Stimulated activated CD8-positive, alpha-beta memory T cell treated with anti-CD3 and anti-CD28 coated beads, Interleukin-7, amount 100 ng/mL, for 1 hour (primary cell): ENCODE results near the gene ARHGAP22.

Source experiments
- DNase-seq, 2 donors: peaks; one replicate each; pipeline ENCODE4 v3.0.0-alpha.2; 2020; ENCODE audit warnings: low read depth in 2 of 2

The ARHGAP22 gene

DNA sequence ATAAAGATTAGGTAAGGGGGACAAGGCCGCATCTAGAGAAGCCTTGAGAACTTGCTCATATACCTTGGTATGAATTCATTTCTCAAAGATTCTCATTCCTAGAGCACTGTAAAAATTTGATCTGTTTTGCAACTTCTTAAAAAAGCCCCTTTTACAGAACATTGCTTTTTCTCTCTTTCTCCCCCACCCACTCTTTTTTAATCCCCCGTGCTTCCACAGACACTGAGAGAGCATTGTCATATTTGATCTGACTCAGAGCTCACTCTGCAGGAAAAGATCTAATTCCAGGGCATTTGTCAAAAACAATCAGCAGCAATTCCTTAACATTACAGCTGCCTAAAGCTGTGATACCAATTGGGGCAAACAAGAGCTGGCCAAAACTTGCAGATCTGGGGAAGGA, 92.0 kb downstream of the ARHGAP22 start:
- DNase-seq: no peak

DNA sequence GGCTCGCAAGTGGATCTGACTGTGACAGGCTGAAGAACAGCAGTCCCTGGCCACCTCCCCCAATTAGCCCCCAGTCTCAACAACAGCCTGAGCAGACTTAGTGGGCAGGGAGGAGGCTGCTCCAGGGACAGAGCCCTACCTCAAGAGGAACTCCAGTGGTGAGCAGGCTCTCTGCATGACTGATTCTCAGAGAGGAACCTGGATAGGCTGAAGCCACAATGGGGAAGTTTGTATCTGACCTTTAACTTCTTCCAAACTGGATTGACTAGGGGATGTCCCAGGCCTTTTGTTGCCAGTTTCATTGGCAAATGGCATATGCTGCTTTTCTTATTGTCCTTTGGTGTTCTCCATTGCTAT, 93.0 kb downstream of the ARHGAP22 start:
- DNase-seq: no peak

DNA sequence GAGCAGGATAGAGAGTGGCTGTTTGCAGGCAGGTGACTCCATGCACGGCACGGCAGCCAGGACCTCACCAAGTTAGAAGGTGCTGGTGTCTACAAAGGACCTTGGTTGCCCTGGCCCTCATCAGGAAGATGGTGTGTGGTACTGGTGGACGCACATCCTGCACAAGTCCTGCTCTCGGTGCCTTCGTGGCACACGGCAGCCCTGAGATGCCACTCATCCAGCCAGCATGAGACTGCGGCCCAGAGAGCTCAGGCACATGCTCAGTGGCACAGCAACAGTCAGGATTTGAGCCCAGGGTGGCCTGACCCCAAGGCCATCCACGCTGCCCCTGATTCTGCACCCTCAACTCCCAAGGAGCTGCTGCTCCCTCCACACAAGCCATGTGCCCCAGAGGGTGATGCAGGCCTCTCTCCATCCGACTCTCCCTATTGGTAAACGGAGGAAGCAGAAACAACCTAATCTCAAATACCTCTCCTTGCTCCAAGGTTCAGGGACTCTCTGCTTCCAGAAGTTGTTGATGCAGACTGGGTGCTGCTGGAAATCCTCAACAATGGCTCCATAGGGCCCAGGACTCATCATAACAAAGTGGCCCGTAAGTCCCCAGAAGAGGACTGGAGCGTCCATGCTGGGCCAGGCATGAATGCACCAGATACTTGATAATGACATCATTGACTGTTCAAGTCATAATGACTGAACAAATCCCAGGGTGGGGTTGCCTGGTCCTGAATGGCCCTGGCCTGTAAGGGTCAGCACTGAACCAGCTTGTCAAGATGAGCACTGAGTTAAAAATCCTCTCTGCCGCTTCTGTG, 93.6 kb downstream of the ARHGAP22 start:
- no peak for DNase-seq

DNA sequence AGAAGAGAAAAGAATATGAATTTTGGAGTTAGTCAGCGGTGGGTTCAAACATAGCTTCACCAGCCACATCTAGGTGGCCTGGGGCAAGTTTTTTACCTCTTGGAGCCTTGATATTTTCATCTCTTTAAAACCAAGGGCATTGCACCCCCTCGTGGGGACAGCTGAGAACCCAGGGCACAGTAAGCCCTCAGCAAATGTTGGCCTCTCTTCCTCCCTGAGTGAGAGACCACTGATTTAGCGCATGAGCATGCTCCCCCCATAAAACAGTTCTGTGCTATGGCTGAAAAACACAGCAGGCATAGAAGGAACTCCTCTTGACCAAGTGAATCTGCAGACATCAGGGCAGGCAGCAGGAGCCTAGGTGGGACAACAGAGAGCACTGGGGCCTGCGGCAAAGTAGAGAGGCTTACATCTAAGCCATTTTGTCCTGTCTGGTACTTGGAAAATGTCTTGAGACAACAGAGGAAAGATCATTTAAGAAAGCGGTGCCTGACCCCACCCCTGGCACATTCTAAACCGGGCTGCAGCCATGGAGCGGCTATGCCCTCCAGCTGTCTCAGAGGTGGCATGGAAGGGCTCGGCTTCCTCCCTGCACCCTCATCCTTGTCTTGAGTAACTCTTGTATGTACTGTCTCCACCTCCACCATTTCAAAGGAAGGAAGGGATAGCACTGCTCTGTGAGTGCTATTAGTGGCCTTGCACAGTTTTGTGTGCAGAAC, 94.7 kb downstream of the ARHGAP22 start:
- no peak for DNase-seq

DNA sequence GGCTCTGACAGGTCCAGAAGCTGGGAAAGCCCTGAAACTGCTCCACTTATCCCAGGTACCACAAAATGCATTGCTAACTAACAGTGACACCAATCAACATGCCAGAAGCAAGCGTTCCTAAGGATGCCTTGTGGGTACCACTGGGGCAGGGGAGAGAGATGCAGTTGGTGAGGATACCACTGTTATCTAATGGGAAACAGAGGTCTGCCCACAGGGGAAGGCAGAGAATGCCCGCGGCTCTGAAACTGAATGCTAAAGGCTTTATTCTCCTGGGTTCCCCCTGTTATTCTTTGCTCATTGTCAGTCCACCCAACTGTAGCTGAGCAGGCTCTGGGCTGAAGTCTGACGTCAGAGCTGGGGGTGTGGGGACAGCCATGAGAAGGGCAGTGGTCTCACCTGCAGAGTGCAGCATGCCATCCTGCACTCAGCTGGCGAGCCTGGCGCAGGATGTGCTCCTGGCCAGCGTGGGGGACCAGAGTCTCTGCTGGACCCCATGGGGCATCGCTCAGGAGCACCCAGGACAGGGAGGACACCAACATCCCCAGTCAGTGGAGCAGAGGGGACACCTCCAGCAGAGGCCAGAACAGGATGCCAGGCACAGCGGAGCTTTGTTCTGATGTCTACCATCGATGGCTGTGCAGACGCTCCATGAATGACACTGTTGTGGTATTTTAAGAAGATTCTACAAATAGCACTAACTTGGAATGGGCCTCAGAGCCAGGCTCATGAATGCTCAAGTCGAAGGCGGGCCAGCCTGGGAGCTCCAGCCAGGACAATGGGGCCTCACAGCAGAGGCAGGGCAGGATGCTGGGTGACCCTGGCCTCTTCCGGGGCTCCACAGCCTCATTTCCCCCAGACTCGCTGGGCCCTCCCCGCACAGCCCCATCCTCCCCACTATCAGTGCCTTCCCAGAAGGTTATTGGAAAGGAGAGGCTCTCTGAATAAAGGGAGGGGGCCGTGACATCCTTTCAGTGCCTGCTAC, 95.8 kb downstream of the ARHGAP22 start:
- no peak for DNase-seq

DNA sequence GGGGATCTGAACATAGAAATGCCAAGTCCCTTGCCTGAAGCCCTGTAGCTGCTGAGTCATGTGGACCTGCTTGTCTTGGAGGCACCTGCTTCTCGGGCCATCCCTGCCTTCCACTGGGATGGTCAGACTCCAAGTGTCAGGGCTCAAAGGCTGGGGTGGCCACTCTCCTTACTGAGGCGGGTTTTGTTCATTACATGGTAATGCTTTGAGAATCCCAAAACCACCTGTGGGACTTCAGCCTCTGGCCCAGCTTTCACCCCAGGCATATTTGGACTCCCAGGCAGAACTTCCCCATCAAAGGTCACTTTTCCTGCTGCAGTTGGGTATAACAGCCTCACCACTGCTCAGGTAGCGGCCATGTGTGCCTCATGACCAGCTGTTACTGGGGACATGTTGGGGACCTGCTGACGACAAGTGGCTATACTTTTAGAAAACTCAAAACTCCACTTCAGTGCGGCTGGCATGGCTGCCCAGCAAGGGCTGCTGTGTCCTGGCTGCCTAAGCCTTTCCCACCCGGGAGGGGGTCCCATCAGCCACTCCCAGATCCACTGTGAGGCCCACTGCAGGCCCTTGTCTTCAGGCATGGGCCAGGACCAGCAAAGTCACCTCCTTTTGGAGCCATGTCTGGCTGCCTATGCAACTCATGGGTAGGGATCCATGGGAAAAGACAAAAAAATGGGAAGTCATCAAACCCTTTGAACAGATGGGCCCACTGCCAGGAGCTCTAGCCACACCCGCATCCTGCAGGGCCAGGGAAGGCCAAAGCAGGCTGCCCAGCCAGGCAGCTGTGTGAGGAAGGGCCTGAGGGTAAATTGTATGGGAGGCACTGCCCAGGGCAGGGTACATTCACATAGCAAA, 96.7 kb downstream of the ARHGAP22 start:
- no peak for DNase-seq

DNA sequence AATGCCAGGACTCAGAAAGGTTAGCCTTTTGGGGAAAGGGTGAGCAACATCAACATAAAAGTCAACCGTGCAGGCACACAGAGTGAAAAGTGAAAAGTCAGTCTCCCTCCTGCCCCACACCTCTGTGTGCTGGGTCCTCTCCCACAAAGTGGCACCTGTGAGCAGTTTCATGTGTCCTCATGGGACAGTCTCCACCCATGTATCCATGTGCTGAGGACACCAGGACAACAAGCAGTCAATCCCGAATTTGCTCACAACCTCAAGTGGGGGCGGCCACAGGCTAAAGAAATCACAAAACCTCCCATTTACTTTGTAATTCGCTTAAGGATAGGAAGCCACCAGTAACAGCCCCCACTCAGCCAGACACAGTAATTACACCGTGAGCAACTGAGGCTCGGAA, 97.4 kb downstream of the ARHGAP22 start:
- DNase-seq: no peak

DNA sequence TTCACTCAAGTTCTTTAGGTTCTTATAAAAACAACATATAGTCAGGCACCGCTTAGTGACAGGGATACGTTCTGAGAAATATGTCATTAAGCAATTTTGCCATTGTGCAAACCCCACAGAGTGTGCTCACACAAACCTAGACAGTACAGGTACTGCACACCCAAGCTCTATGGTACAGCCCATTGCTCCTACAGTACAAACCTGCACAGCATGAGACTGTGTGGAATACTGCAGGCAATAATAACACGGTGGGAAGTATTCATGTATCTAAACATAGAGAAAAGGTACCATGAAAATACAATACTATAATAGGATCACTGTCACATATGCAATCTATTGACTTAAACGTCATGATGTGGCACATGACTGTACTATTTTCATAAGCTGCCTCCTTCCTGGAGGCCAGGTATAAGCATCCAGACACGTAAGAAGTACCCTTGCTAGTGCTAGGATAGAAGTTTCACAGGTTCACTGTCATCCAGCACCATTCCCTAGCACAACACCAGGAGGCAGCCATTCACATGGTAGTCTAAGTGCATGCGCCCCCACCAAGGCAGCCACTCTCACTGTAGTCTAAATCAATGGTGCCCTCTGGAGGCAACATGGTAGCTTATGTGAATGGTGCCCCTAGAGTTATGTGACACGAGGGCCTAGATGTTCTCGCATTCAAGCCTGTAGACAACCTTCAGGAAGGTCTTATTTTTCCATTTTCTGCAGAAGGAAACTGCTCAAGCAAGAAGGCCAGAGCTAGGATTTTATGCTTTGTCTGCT, 98.5 kb downstream of the ARHGAP22 start:
- no peak for DNase-seq

DNA sequence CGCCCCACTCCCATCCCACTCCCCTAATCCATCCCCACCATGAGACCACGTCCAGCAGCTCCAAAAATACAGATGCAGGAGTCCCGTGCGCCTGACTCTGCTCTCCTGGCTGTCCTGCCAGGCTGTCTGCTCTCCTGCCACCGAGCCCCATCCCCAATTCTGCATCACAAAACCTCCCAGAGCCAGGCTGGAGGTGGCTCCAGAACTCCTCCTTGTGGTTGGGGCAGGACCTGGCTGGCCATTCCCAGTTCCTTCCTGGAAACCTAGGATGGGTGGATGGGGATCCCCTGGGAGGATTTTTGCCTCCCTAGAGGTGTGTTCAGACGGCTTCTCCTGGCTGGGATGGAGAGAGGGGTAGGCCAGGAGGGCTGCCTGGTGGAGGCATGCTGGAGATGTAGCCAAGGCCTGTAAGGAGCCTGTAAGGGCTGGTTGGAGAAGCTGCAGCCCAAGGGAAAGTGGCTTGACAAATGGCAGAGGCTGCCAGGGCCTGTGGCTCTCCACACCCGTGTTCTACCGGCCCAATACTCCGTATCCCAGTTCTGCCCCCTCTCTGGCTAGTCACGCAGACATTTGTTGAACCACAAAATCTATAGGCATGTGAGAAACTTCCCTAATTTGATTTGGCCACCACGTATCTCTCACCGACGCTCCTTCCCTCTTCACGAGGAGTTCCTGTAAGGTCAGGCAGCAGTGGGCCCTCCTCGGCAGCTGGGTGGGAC, 99.3 kb downstream of the ARHGAP22 start:
- no peak for DNase-seq

DNA sequence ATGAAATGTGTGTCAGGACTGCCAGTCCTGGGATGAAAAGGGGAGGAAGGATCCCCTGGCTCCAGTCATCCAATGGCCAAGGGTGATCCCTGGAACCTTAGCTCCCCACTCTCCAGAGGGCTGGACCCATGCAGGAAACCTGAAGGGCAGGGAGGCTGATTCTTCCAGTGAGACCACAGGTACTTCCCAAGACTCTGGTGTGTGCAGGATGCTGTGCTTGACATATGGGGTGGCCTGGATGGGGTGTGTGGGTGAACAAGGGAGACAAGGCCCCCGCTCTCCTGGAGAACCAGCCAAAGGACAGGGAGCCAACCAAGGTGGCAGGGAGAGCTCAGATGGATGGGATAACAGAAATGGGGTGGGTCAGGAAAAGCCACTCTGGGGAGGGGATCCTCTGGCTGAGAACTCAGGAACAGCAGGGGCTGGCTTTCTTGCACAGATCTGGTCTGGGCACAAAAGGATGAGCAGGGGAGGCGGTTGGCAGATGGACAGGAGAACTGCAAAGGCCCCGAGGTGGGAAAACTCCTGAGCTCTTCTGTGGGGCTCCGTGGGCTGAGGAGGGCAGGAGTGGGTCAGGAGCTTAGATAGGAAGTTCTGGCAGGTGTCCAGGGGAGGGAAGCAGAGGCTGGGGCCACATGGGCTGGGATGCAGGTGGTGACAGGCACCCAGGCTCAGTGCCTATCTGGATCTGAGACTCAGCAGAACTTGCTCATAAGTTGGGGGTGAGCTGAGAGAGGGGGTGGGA, 100.6 kb downstream of the ARHGAP22 start:
- DNase-seq: no peak

DNA sequence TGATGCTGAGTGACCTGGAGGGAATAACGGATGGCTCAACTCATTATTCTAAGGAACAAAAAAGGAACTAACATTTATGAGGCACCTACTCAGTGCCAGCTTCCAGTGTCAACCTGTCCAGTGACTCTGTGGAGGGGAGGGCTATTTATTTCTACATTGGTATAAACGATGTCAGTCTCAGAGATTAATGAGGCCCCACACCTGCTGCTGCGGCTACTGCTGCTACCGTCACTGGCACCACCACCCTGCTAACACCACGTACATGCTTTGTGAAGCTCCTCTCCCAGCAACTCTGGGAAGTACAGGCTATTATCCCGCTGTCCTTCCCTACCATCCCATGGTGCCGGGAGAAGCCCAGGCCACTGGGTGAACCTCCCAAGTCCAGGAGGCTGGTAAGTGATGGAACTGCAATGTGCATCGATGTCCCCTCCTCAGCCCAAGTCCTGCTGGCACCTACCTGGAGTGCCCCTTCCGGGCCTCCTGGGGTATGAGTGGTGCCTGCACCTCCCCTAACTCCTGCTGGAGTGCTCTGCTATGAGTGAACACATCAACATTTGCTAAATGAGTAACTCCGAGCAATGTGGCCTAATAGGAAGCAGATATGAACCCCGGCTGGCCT, 101.5 kb downstream of the ARHGAP22 start:
- DNase-seq: no peak

DNA sequence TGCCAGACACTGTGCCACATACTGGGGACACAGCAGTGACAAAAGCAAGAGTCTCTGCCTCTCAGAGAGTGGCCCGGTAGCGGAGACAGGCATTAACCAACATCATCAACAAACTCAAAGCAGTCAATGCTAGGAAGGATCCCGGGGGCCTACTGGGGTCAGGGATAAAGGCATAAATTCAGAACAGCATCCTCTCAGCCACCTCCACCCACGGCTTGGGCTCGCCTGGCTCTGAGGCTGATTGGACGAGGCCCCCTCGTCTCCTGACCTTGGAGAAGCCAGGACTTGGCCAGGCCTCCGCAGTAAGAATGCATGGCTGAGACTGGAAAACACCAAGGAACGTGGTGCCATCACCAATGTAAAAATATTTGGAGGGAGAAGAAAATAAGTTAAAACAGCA, 102.1 kb downstream of the ARHGAP22 start:
- DNase-seq: no peak

DNA sequence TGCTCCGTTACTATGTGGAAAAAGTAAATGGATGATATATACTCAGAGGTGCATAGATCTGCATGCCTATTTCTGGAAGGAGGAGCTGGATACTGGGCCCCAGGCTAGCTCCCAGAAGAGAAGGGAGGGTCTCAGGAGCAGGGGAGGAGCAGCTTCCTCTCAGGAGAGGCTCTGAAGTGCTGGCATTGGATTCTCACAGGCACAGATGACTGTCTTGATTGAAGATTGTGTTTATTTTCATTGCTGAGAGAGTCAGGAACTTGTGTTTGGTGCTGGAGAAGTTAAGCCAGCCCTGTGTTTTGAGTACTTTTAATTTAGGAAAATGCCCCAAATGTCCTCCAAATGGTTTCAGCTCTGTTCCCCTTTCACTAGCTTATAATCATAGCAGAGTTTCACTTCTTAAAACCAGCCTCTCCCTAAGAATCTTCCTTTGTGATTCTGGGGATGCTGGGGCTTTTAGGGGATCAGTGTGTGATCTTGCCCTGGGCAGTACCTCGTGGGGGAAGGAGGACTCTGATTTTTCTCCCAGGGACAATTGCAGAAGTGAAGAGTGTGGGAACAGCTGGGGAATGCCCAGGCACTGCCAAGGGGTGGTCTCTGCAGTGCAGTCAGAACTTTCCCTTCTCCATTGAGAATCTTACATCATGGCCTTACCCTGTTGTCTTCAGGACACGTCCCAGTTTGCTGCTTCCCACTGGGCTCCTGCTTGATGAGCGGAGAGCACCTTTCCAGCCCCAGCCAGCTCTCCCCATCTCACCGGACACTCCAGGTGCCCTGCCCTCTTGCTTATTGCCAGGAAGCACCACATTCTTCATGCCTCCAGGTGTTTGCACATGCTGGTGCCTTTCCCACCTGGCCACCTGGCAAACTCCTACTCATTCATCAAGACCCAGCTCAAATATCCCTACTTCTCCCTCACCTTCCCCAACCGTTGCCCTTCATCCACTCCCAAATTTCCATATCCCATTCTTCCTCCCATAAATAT, 102.8 kb downstream of the ARHGAP22 start:
- DNase-seq: no peak

DNA sequence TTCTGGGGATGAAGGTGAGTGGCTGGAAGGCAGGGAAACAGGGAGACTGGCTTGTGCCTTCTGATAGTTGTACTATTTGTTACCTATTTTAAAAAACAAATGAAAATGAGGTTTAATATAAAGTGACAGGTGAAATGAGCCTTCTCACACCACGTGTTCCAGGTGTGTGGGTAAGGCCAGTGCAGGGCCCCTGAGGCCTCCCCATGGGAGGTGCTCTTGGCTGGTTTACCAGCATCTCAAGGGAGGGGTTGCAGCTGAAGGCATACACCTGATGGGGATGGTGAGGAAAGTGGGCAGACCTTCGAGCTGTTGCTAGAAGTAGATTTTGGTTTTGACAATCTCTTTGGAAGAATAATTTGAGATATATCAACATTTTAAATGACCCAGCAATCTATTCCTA, 103.6 kb downstream of the ARHGAP22 start:
- no peak for DNase-seq

DNA sequence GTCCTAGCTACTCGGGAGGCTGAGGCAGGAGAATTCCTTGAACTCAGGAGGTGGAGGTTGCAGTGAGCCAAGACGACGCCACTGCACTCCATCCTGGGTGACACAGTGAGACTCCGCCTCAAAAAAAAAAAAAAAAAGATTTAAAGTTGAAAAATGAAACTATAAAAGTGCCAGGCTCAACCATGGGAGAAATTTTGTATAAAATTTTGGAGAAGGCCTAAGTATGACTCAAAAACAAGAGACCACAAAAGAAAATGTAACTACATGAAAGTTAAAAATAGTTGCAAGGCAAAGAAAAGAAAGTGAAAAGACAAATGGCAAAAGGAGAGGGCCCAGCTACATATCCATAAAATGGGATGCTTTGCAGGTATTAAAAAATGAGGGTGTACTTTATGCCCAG, 104.1 kb downstream of the ARHGAP22 start:
- DNase-seq: no peak

DNA sequence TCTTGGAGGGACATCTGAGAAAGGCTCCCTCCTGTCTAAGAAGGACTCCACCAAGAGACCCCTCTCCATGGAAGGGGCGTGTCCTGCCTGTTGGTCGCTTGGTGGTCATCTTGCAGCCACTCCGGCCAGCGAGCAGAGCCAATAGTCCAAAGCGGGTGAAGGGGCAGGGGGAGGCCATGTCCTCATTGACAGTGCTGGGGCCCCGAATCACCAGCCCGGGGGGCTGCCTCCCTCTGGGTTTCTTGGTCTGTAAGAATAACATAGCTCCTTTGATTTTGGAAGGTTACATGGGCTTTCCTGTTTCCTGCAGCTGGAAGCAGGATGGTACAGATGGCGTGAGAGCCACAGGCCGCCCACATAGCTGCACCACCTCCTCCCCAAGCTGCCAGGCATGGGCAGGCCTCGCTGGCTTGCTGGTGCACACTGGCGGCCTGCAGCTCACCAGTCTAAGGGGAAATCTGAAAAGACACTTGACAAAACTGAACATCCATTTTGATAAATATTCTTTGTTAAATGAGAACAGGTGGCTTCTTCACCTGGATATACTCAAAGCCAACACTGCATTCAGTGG, 105.8 kb downstream of the ARHGAP22 start:
- DNase-seq: no peak
